Panc1 (cell line): ENCODE results near the gene THAP4.

Source experiments
- TCF7L2 ChIP-seq: IDR thresholded peaks from 2 replicates; pipeline ENCODE4 v1.6.1; 2011; ENCODE audit warnings: mild to moderate bottlenecking, low read depth, low read length, inconsistent platforms
- TF ChIP-seq, protein P1 (sequence below): fragments of 450-650 bp; IDR thresholded peaks from 2 replicates; pipeline ENCODE4 v1.5.1; 2017; ENCODE audit warnings: mild to moderate bottlenecking

DNA sequence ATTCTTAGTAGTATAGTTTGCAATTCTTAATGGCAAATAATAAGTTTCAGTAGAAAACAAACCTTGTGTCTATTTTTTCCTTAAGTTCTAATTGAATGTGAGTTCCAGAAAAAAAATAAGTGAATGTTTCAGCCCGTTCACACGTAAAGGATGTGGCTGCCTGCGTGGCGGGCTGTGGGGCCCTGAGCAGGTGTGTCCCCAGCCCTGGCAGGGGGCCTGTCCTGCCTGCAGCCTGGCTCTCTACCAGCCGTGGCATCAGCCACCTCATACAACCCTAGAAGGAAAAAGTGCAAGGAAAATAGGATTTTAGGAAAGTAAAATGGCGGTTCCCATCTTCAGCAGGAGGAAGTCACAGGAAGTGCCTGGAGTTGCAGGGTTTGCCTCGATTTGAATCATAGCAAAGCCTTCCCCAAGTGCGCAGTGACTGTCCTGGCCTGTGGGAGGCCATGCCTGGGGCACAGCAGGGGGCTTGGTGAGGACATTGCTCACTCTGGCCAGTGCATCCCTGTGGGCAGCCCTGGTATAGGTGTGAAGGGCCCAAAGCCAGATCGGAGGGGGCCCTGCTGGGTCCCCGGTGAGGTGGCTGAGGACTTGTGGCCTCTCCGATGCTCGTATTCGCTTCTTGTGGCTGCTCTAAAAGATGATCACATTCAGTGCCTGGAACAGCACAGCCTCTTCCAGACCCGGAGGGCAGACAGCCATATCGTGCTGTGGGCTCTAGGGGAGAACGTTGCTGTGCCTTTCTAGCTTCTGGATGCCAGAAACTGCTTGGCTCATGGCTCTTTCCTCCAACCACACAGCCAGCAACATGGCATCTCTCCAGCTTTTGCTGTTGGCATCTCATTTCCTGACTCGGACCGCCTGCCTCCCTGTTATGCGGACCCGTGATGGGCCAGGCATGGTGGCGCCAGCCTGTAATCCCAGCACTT, 37.1 kb upstream of the THAP4 start:
- TF ChIP-seq, protein P1, sequence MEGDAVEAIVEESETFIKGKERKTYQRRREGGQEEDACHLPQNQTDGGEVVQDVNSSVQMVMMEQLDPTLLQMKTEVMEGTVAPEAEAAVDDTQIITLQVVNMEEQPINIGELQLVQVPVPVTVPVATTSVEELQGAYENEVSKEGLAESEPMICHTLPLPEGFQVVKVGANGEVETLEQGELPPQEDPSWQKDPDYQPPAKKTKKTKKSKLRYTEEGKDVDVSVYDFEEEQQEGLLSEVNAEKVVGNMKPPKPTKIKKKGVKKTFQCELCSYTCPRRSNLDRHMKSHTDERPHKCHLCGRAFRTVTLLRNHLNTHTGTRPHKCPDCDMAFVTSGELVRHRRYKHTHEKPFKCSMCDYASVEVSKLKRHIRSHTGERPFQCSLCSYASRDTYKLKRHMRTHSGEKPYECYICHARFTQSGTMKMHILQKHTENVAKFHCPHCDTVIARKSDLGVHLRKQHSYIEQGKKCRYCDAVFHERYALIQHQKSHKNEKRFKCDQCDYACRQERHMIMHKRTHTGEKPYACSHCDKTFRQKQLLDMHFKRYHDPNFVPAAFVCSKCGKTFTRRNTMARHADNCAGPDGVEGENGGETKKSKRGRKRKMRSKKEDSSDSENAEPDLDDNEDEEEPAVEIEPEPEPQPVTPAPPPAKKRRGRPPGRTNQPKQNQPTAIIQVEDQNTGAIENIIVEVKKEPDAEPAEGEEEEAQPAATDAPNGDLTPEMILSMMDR = no peak
- TF ChIP-seq TCF7L2 = no peak
